WERI-Rb-1 (cell line): ENCODE measurements around the gene ADCK1.

Experiments used
- DNase-seq: peaks from one replicate; pipeline ENCODE4 v3.0.0-alpha.2; 2020
- H3K27ac ChIP-seq: fragments of 250-450 bp; sonication (Bioruptor Pico); 2 replicates; pipeline ENCODE4 v1.5.1; 2020; ENCODE audit warnings: mild to moderate bottlenecking, moderate library complexity
- H3K27me3 ChIP-seq: fragments of 250-450 bp; sonication (Bioruptor Pico); 2 replicates; pipeline ENCODE4 v1.5.1; 2021; ENCODE audit warnings: mild to moderate bottlenecking, low read depth, moderate library complexity; ENCODE audit not compliant: insufficient read depth, severe bottlenecking
- H3K36me3 ChIP-seq: fragments of 250-450 bp; sonication (Bioruptor Pico); 2 replicates; pipeline ENCODE4 v1.5.1; 2020; ENCODE audit warnings: mild to moderate bottlenecking, moderate library complexity
- H3K4me3 ChIP-seq: 2 replicates; pipeline ENCODE4 v1.5.1; 2011; ENCODE audit warnings: low read depth, mild to moderate bottlenecking, control low read depth, low read length
- H3K9me3 ChIP-seq: fragments of 250-450 bp; sonication (Bioruptor Pico); 2 replicates; pipeline ENCODE4 v1.5.1; 2021; ENCODE audit warnings: mild to moderate bottlenecking, moderate library complexity; ENCODE audit not compliant: severe bottlenecking
- TF ChIP-seq, protein P1 (sequence below): IDR thresholded peaks from 2 replicates; pipeline ENCODE4 v1.5.1; 2011; ENCODE audit warnings: low read depth, mild to moderate bottlenecking, control low read depth, inconsistent platforms, low read length

ADCK1 gene

DNA sequence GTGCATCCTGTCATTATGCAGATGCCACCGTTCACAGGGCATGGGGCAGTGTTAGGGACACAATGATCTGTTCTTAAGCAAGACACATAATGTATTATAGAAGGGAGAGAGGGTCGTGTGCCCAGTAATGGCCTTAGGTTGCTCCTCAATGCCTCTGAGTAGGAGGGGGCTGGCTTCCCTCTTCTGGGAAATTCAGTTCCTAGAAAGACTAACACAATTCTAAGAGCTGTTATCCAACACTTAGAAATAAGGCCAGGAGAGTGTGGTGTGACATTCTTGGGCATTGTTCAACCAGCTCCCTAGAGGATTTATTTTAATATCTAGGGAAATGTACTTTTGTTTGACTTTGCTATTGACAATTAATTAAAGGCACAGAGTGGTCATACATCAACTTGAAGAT, 118.5 kb downstream of the ADCK1 start:
- Histone ChIP-seq H3K27me3 (no peaks in the 10 kb centered on the region), H3K36me3 (no peaks in the 10 kb centered on the region; the same call in 1 of the 2 replicates), H3K9me3 (peaks cover 14% of the 10 kb centered on the region), H3K4me3 (no peak overlapping the region), H3K27ac (peak overlapping the region; percentile 32)
- TF ChIP-seq, protein P1, sequence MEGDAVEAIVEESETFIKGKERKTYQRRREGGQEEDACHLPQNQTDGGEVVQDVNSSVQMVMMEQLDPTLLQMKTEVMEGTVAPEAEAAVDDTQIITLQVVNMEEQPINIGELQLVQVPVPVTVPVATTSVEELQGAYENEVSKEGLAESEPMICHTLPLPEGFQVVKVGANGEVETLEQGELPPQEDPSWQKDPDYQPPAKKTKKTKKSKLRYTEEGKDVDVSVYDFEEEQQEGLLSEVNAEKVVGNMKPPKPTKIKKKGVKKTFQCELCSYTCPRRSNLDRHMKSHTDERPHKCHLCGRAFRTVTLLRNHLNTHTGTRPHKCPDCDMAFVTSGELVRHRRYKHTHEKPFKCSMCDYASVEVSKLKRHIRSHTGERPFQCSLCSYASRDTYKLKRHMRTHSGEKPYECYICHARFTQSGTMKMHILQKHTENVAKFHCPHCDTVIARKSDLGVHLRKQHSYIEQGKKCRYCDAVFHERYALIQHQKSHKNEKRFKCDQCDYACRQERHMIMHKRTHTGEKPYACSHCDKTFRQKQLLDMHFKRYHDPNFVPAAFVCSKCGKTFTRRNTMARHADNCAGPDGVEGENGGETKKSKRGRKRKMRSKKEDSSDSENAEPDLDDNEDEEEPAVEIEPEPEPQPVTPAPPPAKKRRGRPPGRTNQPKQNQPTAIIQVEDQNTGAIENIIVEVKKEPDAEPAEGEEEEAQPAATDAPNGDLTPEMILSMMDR: no peak
- DNase-seq: no peak

DNA sequence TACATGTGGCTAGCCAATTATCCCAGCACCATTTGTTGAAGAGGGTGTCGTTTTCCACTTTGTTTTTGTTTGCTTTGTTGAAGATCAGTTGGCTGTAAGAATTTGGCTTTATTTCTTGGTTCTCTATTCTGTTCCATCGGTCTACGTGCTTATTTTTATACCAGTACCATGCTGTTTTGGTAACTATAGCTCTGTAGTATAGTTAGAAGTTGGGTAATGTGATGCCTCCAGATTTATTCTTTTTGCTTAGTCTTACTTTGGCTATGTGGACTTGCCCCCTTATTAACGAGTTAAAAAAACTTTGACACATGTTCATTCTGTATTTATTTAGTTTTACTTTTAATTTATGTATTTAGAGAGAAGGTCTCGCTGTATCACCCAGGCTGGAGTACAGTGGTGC, 120.4 kb downstream of the ADCK1 start:
- TF ChIP-seq, protein P1: no peak
- Histone ChIP-seq H3K27ac (no peak overlapping the region), H3K27me3 (no peaks in the 10 kb centered on the region), H3K36me3 (no peaks in the 10 kb centered on the region; the same call in 1 of the 2 replicates), H3K9me3 (peaks cover 13% of the 10 kb centered on the region), H3K4me3 (no peak overlapping the region)
- DNase-seq: no peak

DNA sequence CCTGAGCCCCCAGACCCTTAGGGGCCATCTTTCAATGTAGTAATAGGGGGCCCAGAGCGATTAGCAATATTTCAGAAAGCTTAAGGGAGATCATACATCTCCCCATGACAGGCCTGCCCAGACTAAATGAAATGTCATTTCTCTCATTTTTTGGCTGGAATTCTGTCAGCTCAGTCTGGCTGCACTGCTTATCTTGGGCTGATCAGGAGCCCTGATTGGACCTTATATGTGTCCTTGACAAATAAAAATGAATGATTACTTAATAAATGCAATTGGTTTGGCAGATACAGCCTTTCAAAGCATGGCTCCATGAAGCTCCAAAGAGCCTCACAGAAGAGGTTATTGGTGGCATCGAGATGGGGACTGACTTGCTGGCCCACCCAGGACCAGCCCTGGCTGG, 121.9 kb downstream of the ADCK1 start:
- Histone ChIP-seq H3K27me3 (no peaks in the 10 kb centered on the region), H3K9me3 (peaks cover 10% of the 10 kb centered on the region), H3K36me3 (no peaks in the 10 kb centered on the region; the same call in 1 of the 2 replicates), H3K4me3 (no peak overlapping the region), H3K27ac (peak overlapping the region; percentile 92)
- no peak for DNase-seq
- TF ChIP-seq, protein P1: no peak

DNA sequence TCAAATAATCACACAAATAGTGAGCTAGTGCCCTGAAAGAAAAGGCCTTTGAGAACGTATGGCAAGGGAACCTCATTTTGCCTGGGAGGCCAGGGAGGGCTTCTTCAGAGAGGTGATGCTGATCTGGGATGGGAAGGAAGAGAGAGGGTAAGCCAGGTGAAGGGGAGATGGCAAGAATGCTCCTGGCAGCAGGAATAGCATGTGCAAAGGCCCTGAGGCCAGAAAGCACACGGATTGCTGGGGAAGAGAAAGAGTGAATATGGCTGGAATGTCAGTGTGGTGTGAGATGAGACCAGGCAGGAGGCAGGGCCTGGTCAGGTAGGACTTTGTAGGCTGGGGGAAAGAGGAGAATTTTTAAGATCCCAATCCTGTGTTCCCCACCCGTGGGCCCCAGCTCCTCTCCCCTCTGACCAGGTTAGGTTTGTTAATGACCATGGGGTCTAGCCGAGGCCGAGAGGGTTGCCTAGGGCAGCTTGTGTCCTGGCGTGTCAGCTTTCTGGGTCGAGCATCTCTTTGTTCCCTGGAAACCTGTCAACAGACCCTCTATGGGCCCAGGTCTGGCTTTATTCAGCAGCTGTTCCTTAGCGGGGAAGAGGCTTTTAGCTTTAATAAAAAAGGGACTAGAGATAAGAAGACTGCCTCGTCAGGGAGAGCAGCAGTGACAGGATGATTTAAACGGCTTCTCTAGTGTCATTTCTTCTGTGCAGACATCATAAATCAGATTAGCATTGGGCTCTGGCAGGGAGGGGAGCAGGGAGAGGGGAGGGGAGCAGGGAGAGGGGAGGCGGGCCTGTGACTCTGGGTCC, 123.4 kb downstream of the ADCK1 start:
- Histone ChIP-seq H3K27ac (peak overlapping the region; percentile 92), H3K9me3 (peaks cover 10% of the 10 kb centered on the region), H3K36me3 (no peaks in the 10 kb centered on the region; the same call in 1 of the 2 replicates), H3K4me3 (no peak overlapping the region), H3K27me3 (no peaks in the 10 kb centered on the region)
- TF ChIP-seq, protein P1: no peak
- DNase-seq: peak; percentile 93

DNA sequence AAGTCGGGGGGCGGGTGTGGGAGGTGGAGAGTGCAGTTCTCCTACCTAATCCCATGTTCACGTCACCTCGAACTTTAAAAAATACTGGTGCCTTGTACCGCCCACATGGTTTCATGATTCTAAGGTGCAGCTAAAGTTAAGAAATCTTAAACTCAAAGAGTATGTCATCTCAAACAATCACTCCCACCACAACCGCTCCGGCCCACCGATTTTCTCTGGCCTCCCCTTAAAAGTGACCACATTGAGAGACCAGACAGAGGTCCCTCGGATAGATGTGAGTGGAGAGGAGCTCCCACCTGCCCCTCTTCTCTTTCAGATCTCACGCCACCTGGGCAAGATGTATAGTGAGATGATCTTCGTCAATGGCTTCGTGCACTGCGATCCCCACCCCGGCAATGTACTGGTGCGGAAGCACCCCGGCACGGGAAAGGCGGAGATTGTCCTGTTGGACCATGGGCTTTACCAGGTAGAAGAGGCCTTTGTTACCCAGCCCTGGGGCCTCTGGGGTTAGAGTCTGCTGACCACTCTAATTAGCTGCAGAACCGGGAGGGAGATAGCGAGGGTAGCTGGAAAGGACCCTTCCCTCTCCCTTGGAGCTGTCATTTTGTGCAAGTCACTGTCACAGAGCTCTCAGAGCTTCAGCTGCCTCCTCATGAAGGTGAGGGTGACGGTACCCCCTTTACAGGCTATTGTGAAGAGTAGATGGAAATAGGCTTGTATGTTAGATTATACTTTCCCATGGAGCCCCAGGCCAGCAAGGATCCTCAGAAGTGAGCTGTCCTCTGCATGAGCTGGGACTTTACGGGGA, 124.4 kb downstream of the ADCK1 start:
- H3K27ac ChIP-seq: peak overlapping the region; percentile 92
- no peak overlapping the region for H3K4me3 ChIP-seq
- TF ChIP-seq, protein P1: no peak
- no peak for DNase-seq
- H3K36me3 ChIP-seq: no peaks in the 10 kb centered on the region; the same call in 1 of the 2 replicates
- peaks cover 6% of the 10 kb centered on the region for H3K9me3 ChIP-seq
- no peaks in the 10 kb centered on the region for H3K27me3 ChIP-seq
